Left colon (tissue), 2 donors: Measurements from ENCODE around the gene RAB30. TPM values are rescaled to one million over a fixed set of nuclear protein-coding genes. Genes with fewer than 3 reads are reported as not detected.
A peak's percentile ranks its signal among the peaks of the same experiment; 100 is the strongest.
"Not testable (repeated sequence)": the region's sequence is repeated elsewhere in the genome, so short reads cannot be mapped to it uniquely, and the experiment has no call there.

Experiments used
- ATAC-seq: fragments of 200-7000 bp; cut with Tn5 transposase; one replicate; pipeline ENCODE4 v1.9.1; 2020; ENCODE audit warnings: mild to moderate bottlenecking, moderate library complexity
- DNase-seq, 2 donors: peaks; one replicate each; pipeline ENCODE4 v3.0.0-alpha.2; 2020
- intact Hi-C, 2 donors: fragments of 100-400 bp; cut with DNase I in 1 of 2; cut with micrococcal nuclease in 1 of 2; formaldehyde crosslinking; loops; one replicate each; pipeline versions ENCODE4 v1.11.2 to v1.14.0; 2022; cut with DNase I, micrococcal nuclease
- total RNA-seq, 2 donors: library from RNA; stranded (reverse); fragmentation: NEBNext Ultra II Directional; extraction: Animal tissue kit (Norgen Biotek cat#: 25700); gene quantifications; one replicate each; pipeline ENCODE4 v1.2.1, GENCODE V29; 2021
- donor health status: DM: no; HTN: no; CAD: no.
- donor health status: DM: yes; HTN: yes; CAD: no.

Gene RAB30
- total RNA-seq, 2 donors from 2014 or later, result 5.9 to 24.3 TPM

GRCh38 chr11:83023410-83023809 is 48.3 kb downstream of the RAB30 start:
- intact Hi-C loops, result no loop called here
- no peak for DNase-seq
- no peak for ATAC-seq

DNA sequence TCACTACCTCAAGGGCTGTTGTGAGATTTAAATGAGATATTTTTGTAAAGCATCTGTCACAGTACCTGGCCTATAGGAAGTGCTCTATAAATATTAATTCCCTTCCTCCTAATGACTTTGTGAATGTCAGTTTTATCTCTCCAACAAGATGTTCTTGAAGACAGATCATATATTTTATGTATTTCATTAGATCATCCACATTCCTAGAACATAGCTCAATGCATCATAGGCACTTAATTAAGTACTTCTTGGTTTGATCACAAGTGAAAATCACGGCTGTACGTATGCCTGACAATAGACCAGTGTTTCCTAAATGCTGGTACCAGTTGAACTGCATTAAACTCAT is 49.9 kb downstream of the RAB30 start:
- DNase-seq (no peak), ATAC-seq (no peak)
- intact Hi-C loops, result no loop called here

- no peak for DNase-seq
- no peak for ATAC-seq
- intact Hi-C loops, result no loop called here
Measured at GRCh38 chr11:83020942-83021779, 50.5 kb downstream of the RAB30 start.

- intact Hi-C loops, result no loop called here
- ATAC-seq (peak; percentile 88), DNase-seq (peak; percentile 58 to 71)
Measured at GRCh38 chr11:83019888-83020579, 51.7 kb downstream of the RAB30 start.

DNA sequence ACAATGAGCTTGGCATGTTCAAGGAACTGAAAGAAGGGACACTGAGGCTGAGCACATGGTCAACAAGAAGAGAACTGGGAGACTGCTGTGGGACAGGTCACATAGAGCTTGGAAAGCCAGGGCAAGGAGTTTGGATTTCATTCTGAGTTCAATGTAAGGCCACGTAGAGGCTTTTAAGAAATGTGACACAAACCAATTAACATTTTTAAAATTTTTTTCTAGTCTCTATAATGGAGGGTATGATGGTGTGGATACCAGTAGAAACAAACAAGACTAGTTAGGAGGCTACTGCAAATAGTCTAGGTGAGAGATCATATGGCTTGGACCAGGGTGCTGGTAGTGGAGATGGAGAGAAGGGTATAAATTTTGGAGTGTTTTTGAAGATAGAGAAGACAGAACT is 56.7 kb downstream of the RAB30 start:
- no peak for DNase-seq
- no peak for ATAC-seq
- intact Hi-C loops, result no loop called here

DNA sequence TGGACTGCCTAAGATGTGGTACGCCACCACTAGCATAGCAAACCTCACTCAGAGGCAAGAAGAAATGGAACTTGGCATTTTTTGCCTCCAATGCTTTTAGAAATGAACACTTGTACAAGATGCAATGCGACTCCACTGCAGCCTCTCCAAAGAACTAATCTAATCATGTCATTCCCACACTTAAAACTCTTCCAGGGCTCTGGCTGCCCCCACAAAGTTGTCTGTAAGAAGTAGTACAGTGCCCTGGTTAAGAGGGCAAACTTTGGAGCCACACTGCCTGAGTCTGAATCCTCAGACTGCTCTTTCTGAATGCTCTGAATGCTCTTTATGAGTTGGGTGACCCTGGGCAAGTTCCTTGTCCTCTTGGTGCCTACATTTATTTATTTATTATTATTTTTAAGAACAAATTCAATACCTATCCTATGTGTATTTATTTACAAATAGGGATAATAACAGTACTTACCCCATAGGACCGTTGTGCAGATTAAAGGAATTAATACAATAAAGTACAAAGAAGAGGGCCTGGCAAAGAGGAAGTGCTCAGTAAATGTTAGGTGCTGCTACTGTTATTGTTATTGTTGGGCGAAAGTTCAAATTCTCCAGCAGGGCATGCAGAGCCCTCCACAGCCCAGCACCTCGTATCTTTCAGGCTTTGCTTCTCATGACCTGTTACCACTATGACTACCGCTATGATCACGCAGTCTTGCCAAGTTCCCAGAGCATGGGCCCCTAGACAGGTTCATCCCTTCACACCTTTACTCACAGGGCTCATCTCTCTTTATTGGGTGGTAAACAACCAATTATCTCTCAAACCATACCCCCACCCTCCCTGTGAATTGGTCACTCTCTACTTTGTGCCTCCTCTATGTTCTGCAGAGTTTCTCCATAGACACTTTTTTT is 59.3 kb downstream of the RAB30 start:
- DNase-seq, result no peak
- ATAC-seq, result no peak
- intact Hi-C loops, result no loop called here

GRCh38 chr11:83011333-83012167 is 60.1 kb downstream of the RAB30 start:
- ATAC-seq, result no peak
- DNase-seq, result no peak
- intact Hi-C loops, result no loop called here

- no peak for ATAC-seq
- no peak for DNase-seq
- intact Hi-C loops, result no loop called here
Measured at GRCh38 chr11:83009999-83010398, 61.7 kb downstream of the RAB30 start.

DNA sequence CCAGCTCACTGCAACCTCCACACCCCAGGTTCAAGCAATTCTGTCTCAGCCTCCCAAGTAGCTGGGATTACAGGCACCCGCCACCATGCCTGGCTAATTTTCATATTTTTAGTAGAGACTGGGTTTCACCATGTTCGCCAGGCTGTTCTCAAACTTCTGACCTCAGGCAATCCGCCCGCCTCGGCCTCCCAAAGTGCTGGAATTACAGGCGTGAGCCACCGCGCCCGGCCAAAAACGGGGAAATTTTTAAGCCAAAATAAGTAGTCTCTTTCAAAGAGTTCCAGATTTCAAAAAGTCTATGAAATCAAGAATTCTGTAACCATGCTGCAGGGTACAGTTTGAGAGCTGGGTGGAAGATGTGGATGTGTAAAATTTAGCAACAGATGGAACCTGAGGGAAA is 62.6 kb downstream of the RAB30 start:
- intact Hi-C loops, DNase-seq, ATAC-seq: not testable (repeated sequence)

- intact Hi-C loops, result no loop called here
- no peak for ATAC-seq
Measured at GRCh38 chr11:83008581-83008923, 63.1 kb downstream of the RAB30 start.

GRCh38 chr11:83007909-83008580 is 63.7 kb downstream of the RAB30 start:
- DNase-seq (peak; percentile 69 to 70), ATAC-seq (peak; percentile 99)
- intact Hi-C loops, result no loop called here

More at GRCh38 chr11:83008581-83008923, 63.1 kb downstream of the RAB30 start:
- no peak for DNase-seq

- DNase-seq, result no peak
- ATAC-seq, result no peak
- intact Hi-C loops, result no loop called here
Measured at GRCh38 chr11:83007477-83007876, 64.2 kb downstream of the RAB30 start.

DNA sequence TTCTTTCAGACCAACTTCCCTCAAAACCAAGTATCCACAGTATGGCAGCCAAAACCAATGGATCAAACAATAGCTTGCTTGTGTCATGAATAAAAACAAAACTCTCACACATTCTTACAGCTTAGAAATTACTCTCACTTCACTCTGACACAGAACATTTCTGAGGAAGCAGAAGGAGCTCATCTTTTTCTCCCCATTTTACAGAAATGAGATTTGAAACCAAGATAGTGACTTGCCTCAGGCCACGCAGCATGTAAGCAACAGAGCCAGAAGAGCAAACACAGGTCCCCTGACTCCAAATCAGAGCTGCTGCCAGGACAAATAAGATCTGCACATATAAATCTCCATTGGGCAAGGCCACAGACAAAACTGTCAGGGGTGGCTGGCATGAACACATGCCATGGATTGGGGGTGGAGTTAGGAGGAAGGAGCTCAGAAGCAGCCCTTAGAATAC is 64.8 kb downstream of the RAB30 start:
- no peak for DNase-seq
- intact Hi-C loops, result no loop called here
- peak; percentile 8 for ATAC-seq

- ATAC-seq (no peak), DNase-seq (no peak)
Measured at GRCh38 chr11:83004746-83005556, 66.7 kb downstream of the RAB30 start.

DNA sequence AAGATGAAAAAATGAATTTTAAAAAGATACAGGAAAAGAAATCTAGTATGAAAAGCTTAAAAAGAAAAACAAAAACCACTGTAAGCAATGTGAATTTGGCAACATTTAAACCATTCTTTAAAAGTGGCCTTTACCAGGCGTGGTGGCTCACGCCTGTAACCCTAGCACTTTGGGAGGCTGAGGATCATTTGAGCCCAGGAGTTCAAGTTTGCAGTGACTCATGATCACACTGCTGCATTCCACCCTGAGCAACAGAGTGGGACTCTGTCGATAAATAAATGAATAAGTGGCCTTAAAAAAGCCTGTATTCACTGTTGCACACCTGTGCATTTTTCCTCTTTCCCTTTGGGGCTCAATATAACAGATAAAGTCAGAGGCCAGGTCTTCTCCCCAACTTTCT is 69.2 kb downstream of the RAB30 start:
- intact Hi-C loops, result no loop called here
- DNase-seq (no peak), ATAC-seq (no peak)

More at GRCh38 chr11:83004746-83005556, 66.7 kb downstream of the RAB30 start:
- intact Hi-C loops, result no loop called here

DNA sequence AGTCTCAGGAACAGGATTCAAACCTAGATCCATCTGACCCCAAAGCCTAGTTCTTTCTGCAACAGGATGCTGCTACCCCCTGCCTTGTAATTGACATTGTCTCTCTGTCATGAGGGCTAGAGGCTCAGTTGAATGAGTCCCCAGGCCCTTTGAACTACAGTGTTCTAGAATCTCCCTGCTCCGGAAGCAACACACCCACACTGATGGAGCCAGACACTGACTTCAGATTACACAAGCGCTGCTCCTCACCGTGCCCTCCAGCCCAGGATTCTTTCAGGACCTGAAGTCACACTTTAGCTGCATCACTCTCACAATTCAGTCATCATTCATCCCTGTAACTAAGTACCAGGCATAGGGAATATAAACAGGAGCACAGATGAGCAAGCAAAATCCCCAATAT is 69.6 kb downstream of the RAB30 start:
- DNase-seq (no peak), ATAC-seq (no peak)
- intact Hi-C loops, result no loop called here

- ATAC-seq (no peak), DNase-seq (no peak)
- intact Hi-C loops, result no loop called here
Measured at GRCh38 chr11:83000381-83000780, 71.3 kb downstream of the RAB30 start.
